Activated CD4-positive, alpha-beta memory T cell treated with anti-CD3 and anti-CD28 coated beads for 36 hours (primary cell): Measurements from ENCODE around the gene FOXC2. TPM values are rescaled to one million over a fixed set of nuclear protein-coding genes. Genes with fewer than 3 reads are reported as not detected.

Source experiments
- CTCF ChIA-PET: fragments of 350-600 bp; sonication (Branson Sonifier 250); formaldehyde crosslinking; loops from one replicate; lab custom pipeline; 2021; ENCODE audit warnings: antibody characterized with exemption, inconsistent platforms; lab: Charles Lee
- POLR2A ChIA-PET: fragments of 350-600 bp; sonication (Branson Sonifier 250); formaldehyde crosslinking; loops from one replicate; lab custom pipeline; 2021; ENCODE audit warnings: antibody characterized with exemption; lab: Charles Lee
- DNase-seq: peaks from one replicate; pipeline ENCODE4 v3.0.0-alpha.2; 2020
- H3K27ac Mint-ChIP-seq: one replicate; pipeline ENCODE4 v1.8.0; 2021; ENCODE audit warnings: mixed read lengths
- H3K27me3 Mint-ChIP-seq: one replicate; pipeline ENCODE4 v1.8.0; 2021; ENCODE audit warnings: mixed read lengths
- H3K36me3 Mint-ChIP-seq: one replicate; pipeline ENCODE4 v1.8.0; 2021; ENCODE audit warnings: mixed read lengths
- H3K4me1 Mint-ChIP-seq: one replicate; pipeline ENCODE4 v1.8.0; 2021; ENCODE audit warnings: low read depth, mixed read lengths
- H3K4me3 Mint-ChIP-seq: one replicate; pipeline ENCODE4 v1.8.0; 2021; ENCODE audit warnings: mild to moderate bottlenecking, mixed read lengths
- H3K9me3 Mint-ChIP-seq: one replicate; pipeline ENCODE4 v1.8.0; 2021; ENCODE audit warnings: mixed read lengths
- intact Hi-C: fragments of 100-400 bp; cut with micrococcal nuclease; formaldehyde crosslinking; loops from one replicate; pipeline ENCODE4 v1.15.1; 2023
- total RNA-seq, 2 experiments: library from RNA; stranded (reverse); gene quantifications; one replicate each; pipeline ENCODE4 v1.2.3, GENCODE V29; 2021

Gene FOXC2
- total RNA-seq, 2 experiments from 2014 or later, result not detected

- intact Hi-C loops, result no loop called here
- H3K27me3 Mint-ChIP-seq, result peaks cover 57% of the 10 kb centered on the region
- DNase-seq, result no peak
- H3K4me1 Mint-ChIP-seq, result peaks cover 3% of the 10 kb centered on the region
- no peak overlapping the region for H3K4me3 Mint-ChIP-seq
- CTCF ChIA-PET, result interaction anchor here (0.6 to 1.4 kb wide), 4 partner anchors 9 to 491 kb away, joined by 3 to 4 read pairs (median 3); no protein-coding TSS in a partner anchor
- no peak overlapping the region for H3K27ac Mint-ChIP-seq
- no peaks in the 10 kb centered on the region for H3K9me3 Mint-ChIP-seq
- H3K36me3 Mint-ChIP-seq, result no peaks in the 10 kb centered on the region
- POLR2A ChIA-PET, result no interaction called here
Observed at GRCh38 chr16:86570558-86571529, 4.2 kb downstream of the FOXC2 start.

DNA sequence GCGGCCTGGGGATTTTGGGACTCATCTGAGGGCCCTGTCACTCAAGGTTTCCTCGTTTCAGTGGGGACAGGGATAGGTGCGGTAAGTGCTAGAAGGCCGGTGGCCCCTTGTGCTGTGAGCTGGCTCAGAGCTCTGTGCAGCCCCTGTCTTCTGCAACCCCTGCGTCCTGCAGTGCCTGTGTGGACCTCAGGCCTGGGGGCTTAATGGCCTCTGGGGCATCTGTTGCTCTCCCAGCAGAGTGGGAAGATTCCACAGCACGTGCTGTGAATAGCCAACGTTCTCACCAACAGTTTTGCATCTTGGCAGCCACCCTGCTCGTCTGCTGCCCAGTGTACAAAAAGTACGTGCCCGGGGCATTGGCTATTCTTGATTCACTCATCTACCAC, 4.9 kb downstream of the FOXC2 start:
- intact Hi-C loops, result no loop called here
- no peaks in the 10 kb centered on the region for H3K36me3 Mint-ChIP-seq

DNA sequence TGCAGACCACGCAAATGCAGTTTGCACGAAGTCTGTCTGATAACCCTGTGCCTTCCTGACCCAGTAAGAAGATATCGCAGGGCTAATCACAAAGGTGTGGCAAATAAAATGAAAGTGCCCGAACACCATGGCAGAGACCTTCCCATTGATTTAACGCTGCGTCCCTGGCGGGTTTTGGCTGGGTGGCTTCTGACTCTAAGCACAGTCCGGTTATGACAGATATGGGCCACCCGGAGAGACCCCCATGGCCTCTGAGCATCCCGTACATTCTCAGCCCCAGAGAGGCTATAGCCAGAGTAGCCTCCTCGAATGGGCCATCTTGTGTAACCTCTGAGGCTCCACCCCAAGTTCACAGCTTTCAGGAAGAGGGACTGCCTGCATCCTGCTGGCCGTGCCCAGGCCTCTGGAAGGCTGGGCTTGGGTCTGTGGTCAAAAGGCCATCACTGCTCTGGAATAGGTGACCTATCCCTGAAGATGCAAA, 5.5 kb downstream of the FOXC2 start:
- POLR2A ChIA-PET, result no interaction called here
- Mint-ChIP-seq H3K9me3 (no peaks in the 10 kb centered on the region), H3K4me3 (no peak overlapping the region), H3K4me1 (peaks cover 11% of the 10 kb centered on the region), H3K27ac (no peak overlapping the region), H3K36me3 (no peaks in the 10 kb centered on the region), H3K27me3 (peaks cover 61% of the 10 kb centered on the region)
- no peak for DNase-seq
- intact Hi-C loops, result no loop called here
- CTCF ChIA-PET, result interaction anchor here (1.0 kb wide), 1 partner anchor 490 kb away, joined by 3 read pairs; no protein-coding TSS in a partner anchor

More for the DNA sequence above, 4.9 kb downstream of the FOXC2 start:
- no peak for DNase-seq
- Mint-ChIP-seq H3K4me1 (peaks cover 8% of the 10 kb centered on the region), H3K9me3 (no peaks in the 10 kb centered on the region), H3K27ac (no peak overlapping the region), H3K4me3 (no peak overlapping the region), H3K27me3 (peaks cover 59% of the 10 kb centered on the region)
- CTCF ChIA-PET, result interaction anchor here (1.0 to 1.4 kb wide), 2 partner anchors 302 to 491 kb away, joined by 3 to 4 read pairs; no protein-coding TSS in a partner anchor
- POLR2A ChIA-PET, result no interaction called here

- ChIA-PET CTCF (no interaction called here), POLR2A (no interaction called here)
- intact Hi-C loops, result no loop called here
- no peak for DNase-seq
- Mint-ChIP-seq H3K4me1 (peaks cover 14% of the 10 kb centered on the region), H3K27me3 (peaks cover 64% of the 10 kb centered on the region), H3K36me3 (no peaks in the 10 kb centered on the region), H3K9me3 (no peaks in the 10 kb centered on the region), H3K4me3 (no peak overlapping the region), H3K27ac (no peak overlapping the region)
Observed at GRCh38 chr16:86572606-86573005, 6.0 kb downstream of the FOXC2 start.

DNA sequence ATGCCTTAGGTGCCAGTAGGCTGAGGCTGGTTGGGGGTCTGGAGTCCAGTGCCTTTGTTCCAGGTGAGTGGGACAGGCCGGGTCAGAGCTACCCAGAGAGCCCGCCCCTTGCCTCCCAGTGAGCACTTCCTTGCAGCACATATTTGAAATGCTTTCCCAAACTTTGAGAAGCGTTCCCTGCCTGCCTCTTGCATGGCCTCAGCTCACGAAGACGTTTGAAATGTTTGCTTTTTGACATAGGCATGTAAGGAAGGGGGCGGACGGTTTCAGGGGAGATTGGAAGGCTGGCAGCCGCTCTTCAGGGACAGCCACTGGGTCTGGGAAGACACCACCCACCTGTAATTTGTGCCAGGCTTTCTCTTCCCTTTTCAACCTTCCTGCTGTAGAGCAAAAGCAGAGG, 6.6 kb downstream of the FOXC2 start:
- H3K9me3 Mint-ChIP-seq, result no peaks in the 10 kb centered on the region
- intact Hi-C loops, result no loop called here
- no peak for DNase-seq
- peaks cover 69% of the 10 kb centered on the region for H3K27me3 Mint-ChIP-seq
- H3K4me3 Mint-ChIP-seq, result no peak overlapping the region
- peaks cover 14% of the 10 kb centered on the region for H3K4me1 Mint-ChIP-seq
- POLR2A ChIA-PET, result no interaction called here
- CTCF ChIA-PET, result no interaction called here
- no peak overlapping the region for H3K27ac Mint-ChIP-seq
- no peaks in the 10 kb centered on the region for H3K36me3 Mint-ChIP-seq

DNA sequence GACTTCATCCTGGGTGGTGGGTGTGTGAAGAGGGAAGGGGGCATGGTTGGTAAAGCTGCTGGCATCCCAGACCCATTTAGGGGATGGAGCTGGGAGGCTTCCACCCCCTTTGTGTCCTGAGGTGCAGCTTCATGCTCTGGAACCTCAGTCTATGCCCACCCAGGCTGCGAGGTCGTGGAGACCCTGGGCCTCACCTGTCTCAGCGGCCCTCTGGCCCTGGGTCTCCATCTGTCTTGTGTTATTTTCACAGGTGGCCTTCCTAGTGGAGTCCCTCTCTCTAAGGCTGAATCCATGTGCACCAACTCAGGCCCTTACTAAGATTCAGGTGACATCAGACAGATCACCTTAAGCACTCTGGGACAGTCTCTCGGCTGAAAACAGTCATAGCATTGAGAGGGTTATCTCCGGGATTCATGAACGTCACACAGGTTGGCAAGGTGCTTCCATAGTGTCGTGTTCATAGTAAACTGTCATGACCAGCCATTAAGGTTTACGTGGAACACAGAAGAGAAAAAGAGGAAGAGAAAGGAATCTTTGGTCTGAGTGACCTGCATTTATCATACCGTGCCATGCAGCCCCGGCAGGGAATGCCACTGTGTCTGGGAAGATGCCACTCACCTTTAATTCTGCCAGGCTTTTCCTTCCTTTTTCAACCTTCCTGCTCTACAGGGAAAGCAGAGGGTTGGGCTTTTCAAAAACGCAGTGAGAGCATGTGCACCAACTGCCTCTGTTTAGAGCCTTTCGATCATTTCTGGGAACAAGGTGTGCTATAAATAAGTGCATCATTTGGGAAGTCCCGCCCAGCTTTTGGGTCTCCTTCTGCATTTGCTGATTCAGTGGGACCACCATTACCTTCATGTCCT, 7.2 kb downstream of the FOXC2 start:
- no peak overlapping the region for H3K27ac Mint-ChIP-seq
- no peaks in the 10 kb centered on the region for H3K9me3 Mint-ChIP-seq
- H3K4me1 Mint-ChIP-seq, result peaks cover 11% of the 10 kb centered on the region
- CTCF ChIA-PET, result interaction anchor here (1.1 kb wide), 1 partner anchor 9 kb away, joined by 4 read pairs; no protein-coding TSS in a partner anchor
- DNase-seq, result no peak
- no peaks in the 10 kb centered on the region for H3K36me3 Mint-ChIP-seq
- peaks cover 70% of the 10 kb centered on the region for H3K27me3 Mint-ChIP-seq
- POLR2A ChIA-PET, result no interaction called here
- H3K4me3 Mint-ChIP-seq, result no peak overlapping the region
- intact Hi-C loops, result no loop called here

GRCh38 chr16:86574646-86575045, 8.0 kb downstream of the FOXC2 start:
- intact Hi-C loops, result no loop called here
- Mint-ChIP-seq H3K9me3 (no peaks in the 10 kb centered on the region), H3K27ac (no peak overlapping the region), H3K4me3 (no peak overlapping the region), H3K4me1 (peaks cover 11% of the 10 kb centered on the region), H3K36me3 (no peaks in the 10 kb centered on the region), H3K27me3 (peaks cover 68% of the 10 kb centered on the region)
- POLR2A ChIA-PET, result no interaction called here
- no peak for DNase-seq
- CTCF ChIA-PET, result interaction anchor here (1.1 to 2.0 kb wide), 2 partner anchors 10 to 186 kb away, joined by 4 to 8 read pairs; no protein-coding TSS in a partner anchor

GRCh38 chr16:86575095-86575685, 8.6 kb downstream of the FOXC2 start:
- H3K4me1 Mint-ChIP-seq, result peaks cover 11% of the 10 kb centered on the region
- ChIA-PET CTCF (interaction anchor here (1.8 to 2.0 kb wide), 2 partner anchors 186 to 299 kb away, joined by 7 to 8 read pairs; no protein-coding TSS in a partner anchor), POLR2A (no interaction called here)
- no peak for DNase-seq
- H3K4me3 Mint-ChIP-seq, result no peak overlapping the region
- no peaks in the 10 kb centered on the region for H3K9me3 Mint-ChIP-seq
- intact Hi-C loops, result no loop called here
- H3K27me3 Mint-ChIP-seq, result peaks cover 69% of the 10 kb centered on the region
- H3K36me3 Mint-ChIP-seq, result no peaks in the 10 kb centered on the region
- no peak overlapping the region for H3K27ac Mint-ChIP-seq

GRCh38 chr16:86575754-86576557, 9.3 kb downstream of the FOXC2 start:
- POLR2A ChIA-PET, result no interaction called here
- CTCF ChIA-PET, result interaction anchor here (0.5 to 2.0 kb wide), 4 partner anchors 12 to 485 kb away, joined by 4 to 14 read pairs (median 8); no protein-coding TSS in a partner anchor

DNA sequence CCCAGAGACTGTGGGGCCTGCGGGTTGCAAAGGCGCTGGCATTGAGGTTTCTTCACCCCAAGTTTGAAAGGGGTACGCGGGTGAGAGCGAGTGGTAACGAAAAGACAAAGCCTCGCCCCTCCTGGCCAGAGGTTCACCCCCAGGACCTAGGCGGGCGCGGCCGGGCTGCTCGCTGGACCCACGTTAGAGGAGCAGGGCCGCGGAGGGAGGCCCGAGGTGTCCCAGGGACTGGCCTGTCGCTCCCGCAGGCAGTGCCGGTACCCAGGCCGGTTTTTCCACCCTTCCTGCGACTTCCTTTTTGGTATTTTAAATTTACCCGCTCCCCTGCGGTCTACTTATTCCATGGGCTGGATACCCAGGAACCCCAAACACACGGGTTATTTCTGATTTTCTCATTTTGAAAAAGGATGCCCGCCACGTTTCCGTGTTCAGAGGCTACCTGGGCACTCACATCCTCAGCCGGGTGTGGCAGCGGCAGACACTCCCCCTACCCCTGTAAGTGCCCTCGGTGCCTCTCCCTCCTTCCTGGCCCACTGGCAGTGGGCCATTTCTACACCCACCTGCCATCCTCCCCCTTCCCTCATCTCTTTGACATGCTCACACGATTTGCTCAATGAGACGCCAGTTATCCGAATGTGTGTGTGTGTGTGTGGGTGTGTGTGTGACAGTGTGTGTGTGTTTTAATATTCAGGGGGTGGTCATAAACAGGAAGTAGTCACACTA, 10.1 kb downstream of the FOXC2 start:
- intact Hi-C loops, result no loop called here
- peak overlapping the region; percentile 59 for H3K4me3 Mint-ChIP-seq
- H3K36me3 Mint-ChIP-seq, result no peaks in the 10 kb centered on the region
- peaks cover 11% of the 10 kb centered on the region for H3K4me1 Mint-ChIP-seq
- no peak for DNase-seq
- peaks cover 70% of the 10 kb centered on the region for H3K27me3 Mint-ChIP-seq
- ChIA-PET POLR2A (no interaction called here), CTCF (interaction anchor here (1.2 to 1.8 kb wide), 2 partner anchors 13 to 297 kb away, joined by 7 to 14 read pairs; no protein-coding TSS in a partner anchor)
- H3K27ac Mint-ChIP-seq, result no peak overlapping the region
- no peaks in the 10 kb centered on the region for H3K9me3 Mint-ChIP-seq

More at GRCh38 chr16:86575754-86576557, 9.3 kb downstream of the FOXC2 start:
- intact Hi-C loops, result no loop called here
- H3K36me3 Mint-ChIP-seq, result no peaks in the 10 kb centered on the region
- H3K4me1 Mint-ChIP-seq, result peaks cover 11% of the 10 kb centered on the region
- peak overlapping the region; percentile 59 for H3K4me3 Mint-ChIP-seq
- DNase-seq, result peak; percentile 66
- H3K27me3 Mint-ChIP-seq, result peaks cover 68% of the 10 kb centered on the region
- H3K9me3 Mint-ChIP-seq, result no peaks in the 10 kb centered on the region
- H3K27ac Mint-ChIP-seq, result no peak overlapping the region
